Right lobe of liver (tissue), 6 donors: Measurements from ENCODE around the gene ATP5F1D. TPM values are rescaled to one million over a fixed set of nuclear protein-coding genes. Genes with fewer than 3 reads are reported as not detected.

Source experiments
- ATAC-seq, 4 donors: fragments of 200-7000 bp; cut with Tn5 transposase; one replicate each; pipeline ENCODE4 v1.9.1; 2020; ENCODE audit warnings: mild to moderate bottlenecking in 4 of 4, moderate library complexity in 4 of 4
- DNase-seq, 3 donors: peaks; one replicate each; pipeline ENCODE4 v3.0.0-alpha.2; 2020
- H3K27ac ChIP-seq, 3 donors: fragments of 200-600 bp; one replicate each; pipeline ENCODE4 v1.8.0; 2022
- H3K27me3 ChIP-seq, 2 donors: fragments of 200-600 bp; one replicate each; pipeline ENCODE4 v1.8.0; 2022
- H3K36me3 ChIP-seq, 4 donors: fragments of 200-600 bp; sonication (generic) in 1 of 4; one replicate each; pipeline versions ENCODE4 v1.5.1 to v1.8.0; 2017 to 2022; ENCODE audit warnings: control low read depth in 1 of 4
- H3K4me1 ChIP-seq, 4 donors: fragments of 200-600 bp; sonication (generic) in 1 of 4; one replicate each; pipeline versions ENCODE4 v1.5.1 to v1.8.0; 2017 to 2022; ENCODE audit warnings: control low read depth in 1 of 4
- H3K4me3 ChIP-seq, 3 donors: fragments of 200-600 bp; one replicate each; pipeline ENCODE4 v1.8.0; 2022
- H3K9me3 ChIP-seq, 4 donors: fragments of 200-600 bp; sonication (generic) in 1 of 4; one replicate each; pipeline versions ENCODE4 v1.5.1 to v1.8.0; 2017 to 2022; ENCODE audit warnings: control low read depth in 1 of 4
- POLR2A ChIP-seq: fragments of 450-650 bp; IDR thresholded peaks from one replicate; pipeline ENCODE4 v1.6.1; 2017; ENCODE audit warnings: antibody characterized with exemption, mild to moderate bottlenecking
- WGBS: methylation state at CpG from one replicate; pipeline ENCODE4 v1.1.6; 2018; ENCODE audit warnings: low coverage, low lambda C conversion rate; ENCODE audit not compliant: insufficient coverage; ENCODE audit errors: missing lambda C conversion rate; 5-methylcytosine and 5-hydroxymethylcytosine counted together
- intact Hi-C, 2 donors: fragments of 100-400 bp; cut with DNase I; formaldehyde crosslinking; loops; one replicate each; pipeline versions ENCODE4 v1.11.2 to v1.14.1; 2022
- total RNA-seq, 6 experiments: library from RNA; depleted of rRNA in 2 of 6; stranded (reverse); fragments of >200 nt in 2 of 6; fragmentation: NEBNext Ultra II Directional in 3 of 6; extraction: Animal tissue kit (Norgen Biotek cat#: 25700) in 3 of 6; gene quantifications; one replicate each; pipeline versions ENCODE4 v1.1.0 to v1.2.4, GENCODE V29; 2016 to 2023
- TF ChIP-seq, protein P1 (sequence below), 4 donors: fragments of 200-600 bp in 3 of 4; fragments of 450-650 bp in 1 of 4; IDR thresholded peaks; one replicate each; pipeline versions ENCODE4 v1.5.1 to v1.8.0; 2016 to 2022; ENCODE audit warnings: antibody characterized with exemption in 4 of 4, mild to moderate bottlenecking in 2 of 4
- donor health status: DM: no; HTN: yes; CAD: no.
- donor health status: DM: no; HTN: no; CAD: no.
- donor health status: DM: no; HTN: no; CAD: no.
- donor health status: DM: no; HTN: yes; CAD: no.
- donor health status: DM: no; HTN: yes; CAD: no.

Gene ATP5F1D
- total RNA-seq, 6 experiments from 2014 or later: 98.1 to 240 (median 137) TPM

- 3% methylated on average over 10 of the region's 33 CpGs for WGBS
- no peak for ATAC-seq
Measured at GRCh38 chr19:1259876-1260748, 18.6 kb downstream of the ATP5F1D start.

GRCh38 chr19:1260749-1261537 is 19.4 kb downstream of the ATP5F1D start:
- DNase-seq: peak; percentile 98
- Histone ChIP-seq H3K36me3 (peaks cover 0 to 22% (median 8%) of the 10 kb centered on the region in 4 donors), H3K4me3 (peak overlapping the region; percentile 58 to 70 (median 69)), H3K27ac (peak overlapping the region; percentile 71 to 92 (median 90)), H3K27me3 (no peaks in the 10 kb centered on the region), H3K9me3 (no peaks in the 10 kb centered on the region), H3K4me1 (peaks cover 5 to 61% (median 26%) of the 10 kb centered on the region in 4 donors)
- WGBS: 2% methylated on average over 13 of the region's 83 CpGs
- ATAC-seq: peak; percentile 60 to 78 (median 75)
- intact Hi-C loops: no loop called here
- TF ChIP-seq, protein P1, sequence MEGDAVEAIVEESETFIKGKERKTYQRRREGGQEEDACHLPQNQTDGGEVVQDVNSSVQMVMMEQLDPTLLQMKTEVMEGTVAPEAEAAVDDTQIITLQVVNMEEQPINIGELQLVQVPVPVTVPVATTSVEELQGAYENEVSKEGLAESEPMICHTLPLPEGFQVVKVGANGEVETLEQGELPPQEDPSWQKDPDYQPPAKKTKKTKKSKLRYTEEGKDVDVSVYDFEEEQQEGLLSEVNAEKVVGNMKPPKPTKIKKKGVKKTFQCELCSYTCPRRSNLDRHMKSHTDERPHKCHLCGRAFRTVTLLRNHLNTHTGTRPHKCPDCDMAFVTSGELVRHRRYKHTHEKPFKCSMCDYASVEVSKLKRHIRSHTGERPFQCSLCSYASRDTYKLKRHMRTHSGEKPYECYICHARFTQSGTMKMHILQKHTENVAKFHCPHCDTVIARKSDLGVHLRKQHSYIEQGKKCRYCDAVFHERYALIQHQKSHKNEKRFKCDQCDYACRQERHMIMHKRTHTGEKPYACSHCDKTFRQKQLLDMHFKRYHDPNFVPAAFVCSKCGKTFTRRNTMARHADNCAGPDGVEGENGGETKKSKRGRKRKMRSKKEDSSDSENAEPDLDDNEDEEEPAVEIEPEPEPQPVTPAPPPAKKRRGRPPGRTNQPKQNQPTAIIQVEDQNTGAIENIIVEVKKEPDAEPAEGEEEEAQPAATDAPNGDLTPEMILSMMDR (IDR thresholded peaks at IDR 0.05): no peak
- peak; percentile 74 for TF ChIP-seq POLR2A

More at GRCh38 chr19:1259876-1260748, 18.6 kb downstream of the ATP5F1D start:
- peak overlapping the region in 1 of 3 donors; percentile 70 for H3K4me3 ChIP-seq
- H3K27me3 ChIP-seq: no peaks in the 10 kb centered on the region
- TF ChIP-seq, protein P1 (IDR thresholded peaks at IDR 0.05): no peak
- no peak for TF ChIP-seq POLR2A
- H3K4me1 ChIP-seq: peaks cover 5 to 65% (median 26%) of the 10 kb centered on the region in 4 donors
- DNase-seq: peak in 1 of 3 donors; percentile 63
- intact Hi-C loops: no loop called here
- no peaks in the 10 kb centered on the region for H3K9me3 ChIP-seq
- H3K36me3 ChIP-seq: peaks cover 5 to 30% (median 16%) of the 10 kb centered on the region in 4 donors
- peak overlapping the region; percentile 67 to 92 (median 84) for H3K27ac ChIP-seq

DNA sequence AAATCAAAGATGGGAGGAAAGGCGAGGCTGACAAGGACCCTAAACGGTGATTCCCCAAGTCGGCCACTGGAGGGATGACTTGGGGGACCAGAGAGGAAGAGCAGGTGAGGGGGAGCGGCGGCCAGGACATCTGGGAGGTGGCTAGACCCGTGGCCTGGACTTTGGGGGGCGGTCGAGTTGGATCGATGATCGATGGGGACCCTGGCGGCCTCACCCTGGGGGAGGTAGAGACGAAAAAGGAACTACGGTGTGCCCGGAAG is 19.9 kb downstream of the ATP5F1D start:
- Histone ChIP-seq H3K27me3 (no peaks in the 10 kb centered on the region), H3K9me3 (no peaks in the 10 kb centered on the region), H3K36me3 (peaks cover 0 to 17% (median 4%) of the 10 kb centered on the region in 4 donors), H3K4me3 (peak overlapping the region; percentile 58 to 70 (median 69)), H3K27ac (peak overlapping the region; percentile 71 to 92 (median 90)), H3K4me1 (peaks cover 5 to 64% (median 28%) of the 10 kb centered on the region in 4 donors)
- DNase-seq: no peak
- no peak for TF ChIP-seq POLR2A
- TF ChIP-seq, protein P1 (IDR thresholded peaks at IDR 0.05): no peak
- intact Hi-C loops: no loop called here
- WGBS: 4% methylated on average over 14 of the region's 14 CpGs
- no peak for ATAC-seq

DNA sequence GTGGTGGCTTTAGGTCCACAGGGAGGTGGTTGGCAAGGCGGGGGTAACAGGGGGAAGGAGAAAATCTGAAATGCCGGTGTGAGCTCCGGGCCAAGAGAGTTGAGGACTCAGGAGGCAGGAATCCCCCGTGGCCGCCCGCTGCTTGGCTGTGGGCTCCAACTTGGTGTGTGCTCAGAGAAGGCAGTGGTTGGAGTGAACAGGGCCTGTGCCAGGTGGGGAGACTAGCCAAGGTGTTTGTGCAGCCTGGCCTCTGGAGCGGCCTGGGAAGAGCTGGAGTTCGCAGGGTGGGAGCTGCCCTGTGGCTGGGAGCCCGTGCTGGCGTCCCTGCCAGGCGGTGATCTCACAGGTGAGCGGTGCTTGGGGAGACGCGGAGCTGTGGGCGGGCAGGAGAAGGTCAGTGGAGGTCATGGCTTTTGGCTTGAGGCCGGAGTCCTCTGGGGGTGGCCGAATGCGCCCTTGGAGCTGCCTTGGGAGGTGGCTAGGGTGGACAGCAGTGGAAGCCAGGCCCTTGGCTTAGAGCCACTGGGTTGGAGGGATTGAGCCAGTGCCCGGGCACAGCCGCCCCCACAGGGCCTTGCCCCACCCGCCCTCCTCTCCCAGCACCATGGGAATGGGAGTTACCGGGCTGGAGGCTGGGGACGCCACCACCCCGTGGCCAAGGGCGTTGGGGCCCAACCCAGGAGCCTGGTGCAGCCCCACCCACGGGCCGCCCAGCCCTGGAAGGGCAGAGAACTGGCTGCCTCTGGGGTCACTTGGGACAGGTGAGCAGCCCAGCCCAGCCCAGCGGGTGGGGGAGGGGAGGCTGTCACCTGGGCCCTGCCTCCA is 20.5 kb downstream of the ATP5F1D start:
- DNase-seq: peak; percentile 94 to 98 (median 98)
- intact Hi-C loops: no loop called here
- H3K27me3 ChIP-seq: no peaks in the 10 kb centered on the region
- peaks cover 0 to 11% (median under 1%) of the 10 kb centered on the region in 4 donors for H3K36me3 ChIP-seq
- peak overlapping the region; percentile 58 to 70 (median 69) for H3K4me3 ChIP-seq
- peak; percentile 41 to 68 (median 63) for ATAC-seq
- WGBS: 10% methylated on average over 6 of the region's 28 CpGs
- H3K27ac ChIP-seq: peak overlapping the region; percentile 71 to 92 (median 90)
- H3K9me3 ChIP-seq: no peaks in the 10 kb centered on the region
- peak; percentile 85 for TF ChIP-seq POLR2A
- TF ChIP-seq, protein P1 (IDR thresholded peaks at IDR 0.05): no peak
- peaks cover 5 to 65% (median 28%) of the 10 kb centered on the region in 4 donors for H3K4me1 ChIP-seq
